A673 (cell line): ENCODE measurements around the gene RPP14. TPM values are rescaled to one million over a fixed set of nuclear protein-coding genes. Genes with fewer than 3 reads are reported as not detected.

Source experiments
- BruUV-seq: library from RNA; stranded (reverse); fragments of 400-500 nt; replicated peaks from 2 replicates; lab custom pipeline; 2021; lab: Mats Ljungman, UMichigan
- CTCF ChIA-PET: fragments of 300-600 bp; sonication (Branson Sonifier 250); formaldehyde crosslinking; loops from one replicate; lab custom pipeline; 2022; ENCODE audit warnings: antibody characterized with exemption; lab: Charles Lee
- POLR2A ChIA-PET: fragments of 300-600 bp; sonication (Branson Sonifier 250); formaldehyde crosslinking; loops from one replicate; lab custom pipeline; 2022; ENCODE audit warnings: antibody characterized with exemption; ENCODE audit not compliant: low non-redundant PET; lab: Charles Lee
- DNase-seq: peaks from one replicate; pipeline ENCODE4 v3.0.0-alpha.2; 2015; ENCODE audit warnings: low spot score
- H3K27ac ChIP-seq: fragments of 200-600 bp; sonication (generic); 2 replicates; pipeline ENCODE4 v1.5.1; 2016; ENCODE audit warnings: mixed run types, low read depth, mild to moderate bottlenecking, mixed read lengths, antibody characterized with exemption, low read length; ENCODE audit not compliant: poor library complexity, severe bottlenecking
- H3K27me3 ChIP-seq: fragments of 200-600 bp; sonication (generic); replicated peaks from 2 replicates; pipeline ENCODE4 v1.6.1; 2017; ENCODE audit warnings: mixed run types, low read depth, mild to moderate bottlenecking, mixed read lengths, antibody characterized with exemption, low read length; ENCODE audit not compliant: insufficient read depth, poor library complexity
- H3K36me3 ChIP-seq: fragments of 200-600 bp; sonication (generic); 2 replicates; pipeline ENCODE4 v1.6.1; 2016; ENCODE audit warnings: mixed run types, mild to moderate bottlenecking, mixed read lengths, antibody characterized with exemption, low read length; ENCODE audit not compliant: insufficient read depth, poor library complexity, severe bottlenecking
- H3K4me1 ChIP-seq: fragments of 200-600 bp; sonication (generic); 2 replicates; pipeline ENCODE4 v1.6.1; 2017; ENCODE audit warnings: mixed run types, mild to moderate bottlenecking, mixed read lengths, antibody characterized with exemption, low read length; ENCODE audit not compliant: insufficient read depth, poor library complexity, severe bottlenecking
- H3K4me3 ChIP-seq: fragments of 200-600 bp; sonication (generic); 2 replicates; pipeline ENCODE4 v1.5.1; 2016; ENCODE audit warnings: low read depth, mixed run types, mild to moderate bottlenecking, mixed read lengths, low read length; ENCODE audit not compliant: poor library complexity, severe bottlenecking
- H3K9me3 ChIP-seq: fragments of 200-600 bp; sonication (generic); 2 replicates; pipeline ENCODE4 v1.6.1; 2016; ENCODE audit warnings: mixed run types, low read depth, mild to moderate bottlenecking, mixed read lengths, antibody characterized with exemption, low read length; ENCODE audit not compliant: poor library complexity, severe bottlenecking
- CTCF ChIP-seq: fragments of 300-800, 200-600 bp; sonication (generic); conservative IDR thresholded peaks from 2 replicates; pipeline ENCODE4 v1.5.1; 2017; ENCODE audit warnings: low read depth, mild to moderate bottlenecking, antibody characterized with exemption, low read length, moderate library complexity, mixed read lengths
- EZH2 ChIP-seq: fragments of 200-600 bp; sonication (generic); IDR thresholded peaks from 2 replicates; pipeline ENCODE4 v1.6.1; 2017; ENCODE audit warnings: borderline replicate concordance, low read depth, mild to moderate bottlenecking, mixed read lengths, antibody characterized with exemption, low read length; ENCODE audit not compliant: poor library complexity, severe bottlenecking
- intact Hi-C: fragments of 100-400 bp; cut with micrococcal nuclease; formaldehyde crosslinking; loops from one replicate; pipeline ENCODE4 v1.10.0; 2022; ENCODE audit not compliant: unreplicated experiment
- total RNA-seq: library from RNA; stranded (reverse); gene quantifications from 2 replicates; pipeline ENCODE4 v1.2.3, GENCODE V29; 2021

The RPP14 gene
- total RNA-seq, 1 experiment from 2014 or later: 17.4 TPM

- POLR2A ChIA-PET: no interaction called here
- CTCF ChIA-PET: no interaction called here
- intact Hi-C loops: no loop called here
- Histone ChIP-seq H3K36me3 (no peaks in the 10 kb centered on the region), H3K4me3 (no peak overlapping the region), H3K27ac (no peak overlapping the region), H3K9me3 (no peaks in the 10 kb centered on the region), H3K27me3 (no peaks in the 10 kb centered on the region), H3K4me1 (no peaks in the 10 kb centered on the region)
- BruUV-seq: no TSS peak
- no peak for DNase-seq
- TF ChIP-seq EZH2: no peak
- TF ChIP-seq CTCF: no peak
Measured at GRCh38 chr3:58345457-58345856, 39.4 kb downstream of the RPP14 start.

GRCh38 chr3:58346368-58346767 is 40.3 kb downstream of the RPP14 start:
- Histone ChIP-seq H3K27me3 (no peaks in the 10 kb centered on the region), H3K4me1 (no peaks in the 10 kb centered on the region), H3K4me3 (no peak overlapping the region), H3K9me3 (no peaks in the 10 kb centered on the region), H3K27ac (no peak overlapping the region), H3K36me3 (no peaks in the 10 kb centered on the region)
- DNase-seq: no peak
- CTCF ChIA-PET: no interaction called here
- BruUV-seq: no TSS peak
- POLR2A ChIA-PET: no interaction called here
- no peak for TF ChIP-seq CTCF
- TF ChIP-seq EZH2: no peak
- intact Hi-C loops: no loop called here

GRCh38 chr3:58347984-58348383 is 41.9 kb downstream of the RPP14 start:
- no peak for DNase-seq
- TF ChIP-seq CTCF (no peak), EZH2 (no peak)
- H3K4me1 ChIP-seq: peaks cover 7% of the 10 kb centered on the region
- BruUV-seq: no TSS peak
- no peaks in the 10 kb centered on the region for H3K9me3 ChIP-seq
- POLR2A ChIA-PET: no interaction called here
- H3K27ac ChIP-seq: no peak overlapping the region
- no peaks in the 10 kb centered on the region for H3K27me3 ChIP-seq
- no peak overlapping the region for H3K4me3 ChIP-seq
- H3K36me3 ChIP-seq: no peaks in the 10 kb centered on the region
- intact Hi-C loops: no loop called here
- CTCF ChIA-PET: no interaction called here
